HG02852 (cell line): Measurements from ENCODE around the gene HDAC4.

ENCODE experiments used
- ATAC-seq: cut with Tn5 transposase; IDR thresholded peaks from one replicate; pipeline ENCODE4 v1.9.1; 2021; ENCODE audit warnings: mild to moderate bottlenecking, moderate library complexity; ENCODE audit not compliant: unreplicated experiment

HDAC4 gene

DNA sequence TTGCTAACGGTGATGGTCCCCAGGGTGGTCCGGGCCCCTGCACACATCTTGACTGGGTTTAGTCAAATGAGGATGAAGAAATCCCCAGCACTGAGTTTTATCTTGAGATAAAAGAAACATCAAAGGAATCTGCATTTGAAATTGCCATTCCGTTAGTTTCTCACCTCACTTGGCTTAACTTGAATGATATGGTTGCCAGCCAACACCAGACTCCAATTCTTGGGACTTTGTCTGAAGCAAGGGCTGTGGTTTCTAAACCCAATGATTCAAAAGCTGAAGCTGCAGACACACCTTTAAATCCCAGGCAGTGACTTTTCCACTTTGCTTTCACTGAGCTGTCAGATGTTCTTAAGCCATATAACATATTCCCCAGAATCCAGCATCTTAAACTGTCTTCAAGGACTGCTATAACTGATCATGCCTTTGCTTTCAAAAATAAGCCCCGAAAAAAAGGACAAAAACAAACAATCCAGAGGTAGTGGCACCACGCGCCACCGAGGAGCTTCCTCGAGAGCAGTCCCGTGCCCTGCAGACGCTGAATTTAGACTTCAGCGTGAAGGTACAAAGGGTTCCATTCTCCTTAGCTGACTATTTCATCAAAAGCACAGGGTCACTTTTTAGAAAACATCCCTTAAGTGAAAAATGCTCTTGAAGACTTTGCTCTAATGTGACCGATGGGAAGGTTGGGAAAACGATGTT is 189.3 kb downstream of the HDAC4 start:
- ATAC-seq, result no peak

DNA sequence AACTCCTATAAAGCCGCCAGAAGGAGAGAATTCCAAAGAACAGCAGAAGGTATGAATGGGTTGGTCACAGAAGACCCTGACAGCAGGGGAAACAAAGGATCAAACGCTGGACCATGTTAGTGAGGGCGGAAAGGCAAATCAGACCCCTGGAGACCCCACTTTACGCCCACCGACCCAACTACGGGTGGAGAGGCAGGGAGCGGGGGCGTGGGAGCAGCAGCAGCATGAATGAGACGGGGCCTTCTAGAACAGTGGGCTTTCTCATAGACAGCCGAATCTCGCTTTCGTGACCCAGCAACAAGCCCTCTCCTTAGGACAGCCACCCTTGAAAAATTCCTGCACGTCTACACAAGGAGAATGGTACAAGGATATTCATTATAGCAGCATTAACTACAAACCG is 191.0 kb downstream of the HDAC4 start:
- ATAC-seq, result no peak

DNA sequence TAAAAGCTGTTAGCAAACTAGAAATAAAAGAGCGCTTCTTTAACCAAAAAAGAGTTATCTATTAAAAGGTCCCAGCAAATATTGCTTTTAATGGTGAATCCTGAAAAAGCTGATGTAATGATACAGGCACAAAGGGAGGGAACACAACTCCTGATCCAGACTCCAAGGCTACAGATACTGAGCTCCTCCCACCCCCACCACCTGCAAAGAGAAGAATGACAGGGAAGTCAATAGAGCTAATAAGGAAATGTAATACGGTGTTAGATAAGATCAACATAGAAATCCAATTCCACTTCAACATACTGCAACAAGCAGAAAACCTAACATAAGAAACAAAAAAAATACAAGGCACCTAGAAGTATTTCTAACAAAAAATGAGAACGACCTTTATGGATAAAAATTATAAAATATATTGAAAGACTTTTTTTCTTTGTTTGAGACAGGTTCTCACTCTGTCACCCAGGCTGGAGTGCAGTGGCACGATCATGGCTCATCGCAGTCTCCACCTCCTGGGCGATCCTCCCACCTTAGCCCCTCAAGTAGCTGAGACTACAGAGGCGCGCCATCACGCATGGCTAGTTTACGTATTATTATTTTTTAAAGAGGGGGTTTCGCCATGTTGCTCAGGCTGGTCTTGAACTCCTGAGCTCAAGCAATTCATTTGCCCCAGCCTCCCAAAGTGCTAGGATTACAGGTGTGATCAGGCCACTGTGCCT is 192.2 kb downstream of the HDAC4 start:
- ATAC-seq, result no peak

DNA sequence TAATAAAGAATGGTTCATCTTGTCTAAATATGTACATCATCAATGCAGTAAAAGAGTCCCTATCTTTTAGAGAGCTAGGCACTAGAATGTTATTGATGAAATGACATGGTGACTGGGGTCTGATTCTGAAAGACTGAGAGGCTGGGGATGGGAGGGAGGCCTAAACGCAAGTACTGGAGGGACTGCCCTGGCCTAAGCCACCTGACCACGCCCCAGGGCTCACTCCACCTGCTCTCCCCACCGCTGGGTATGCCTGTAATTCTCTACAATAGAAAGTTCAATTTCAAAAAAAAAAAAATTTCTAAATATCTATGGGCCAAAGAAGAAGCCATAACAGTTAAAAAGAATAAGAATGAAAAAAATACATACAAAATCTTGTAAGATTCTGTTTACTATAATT is 194.0 kb downstream of the HDAC4 start:
- ATAC-seq, result no peak

DNA sequence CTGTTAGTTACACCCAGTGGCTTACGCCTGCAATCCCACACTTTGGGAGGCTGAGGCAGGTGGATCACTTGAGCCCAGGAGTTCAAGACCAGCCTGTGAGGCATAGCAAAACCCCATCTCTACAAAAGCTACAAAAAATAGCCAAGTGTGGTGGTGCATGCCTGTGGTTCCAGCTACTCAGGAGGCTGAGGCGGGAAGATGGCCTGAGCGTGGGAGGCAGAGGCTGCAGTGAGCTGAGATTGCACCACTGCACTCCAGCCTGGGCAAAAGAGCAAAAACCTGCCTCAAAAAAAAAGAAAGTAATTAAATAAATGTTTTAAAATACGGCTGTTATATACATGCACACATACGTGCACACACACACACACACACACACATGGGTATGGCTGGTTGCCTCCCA is 194.8 kb downstream of the HDAC4 start:
- ATAC-seq, result no peak

DNA sequence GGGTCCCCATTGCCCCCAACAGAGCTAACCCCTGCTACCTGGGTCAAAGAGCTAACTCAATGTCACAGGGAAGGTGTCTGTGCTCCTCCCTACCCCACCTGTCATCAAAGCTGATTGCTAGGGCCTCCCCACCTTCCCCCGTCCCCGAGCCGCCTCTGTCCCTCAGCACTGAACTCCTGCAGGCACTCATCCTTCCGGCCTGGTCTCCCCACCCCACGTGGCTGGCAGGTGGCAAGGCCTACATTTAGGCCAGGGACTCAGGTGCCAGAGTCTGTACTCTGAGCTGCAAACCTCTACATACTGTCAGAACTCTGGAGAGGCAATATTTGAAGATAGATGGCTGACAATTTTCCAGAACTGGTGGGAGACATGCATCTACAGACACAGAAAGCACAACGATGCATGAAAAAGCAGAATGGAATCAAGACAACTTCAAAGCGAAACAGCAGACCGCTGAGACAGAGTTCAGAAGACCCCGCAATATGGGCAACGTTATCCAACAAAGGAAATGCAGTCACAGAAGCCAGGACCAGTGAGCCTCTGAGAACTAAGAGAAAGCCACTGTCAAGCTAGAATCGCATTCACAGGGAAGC is 195.8 kb downstream of the HDAC4 start:
- no peak for ATAC-seq

DNA sequence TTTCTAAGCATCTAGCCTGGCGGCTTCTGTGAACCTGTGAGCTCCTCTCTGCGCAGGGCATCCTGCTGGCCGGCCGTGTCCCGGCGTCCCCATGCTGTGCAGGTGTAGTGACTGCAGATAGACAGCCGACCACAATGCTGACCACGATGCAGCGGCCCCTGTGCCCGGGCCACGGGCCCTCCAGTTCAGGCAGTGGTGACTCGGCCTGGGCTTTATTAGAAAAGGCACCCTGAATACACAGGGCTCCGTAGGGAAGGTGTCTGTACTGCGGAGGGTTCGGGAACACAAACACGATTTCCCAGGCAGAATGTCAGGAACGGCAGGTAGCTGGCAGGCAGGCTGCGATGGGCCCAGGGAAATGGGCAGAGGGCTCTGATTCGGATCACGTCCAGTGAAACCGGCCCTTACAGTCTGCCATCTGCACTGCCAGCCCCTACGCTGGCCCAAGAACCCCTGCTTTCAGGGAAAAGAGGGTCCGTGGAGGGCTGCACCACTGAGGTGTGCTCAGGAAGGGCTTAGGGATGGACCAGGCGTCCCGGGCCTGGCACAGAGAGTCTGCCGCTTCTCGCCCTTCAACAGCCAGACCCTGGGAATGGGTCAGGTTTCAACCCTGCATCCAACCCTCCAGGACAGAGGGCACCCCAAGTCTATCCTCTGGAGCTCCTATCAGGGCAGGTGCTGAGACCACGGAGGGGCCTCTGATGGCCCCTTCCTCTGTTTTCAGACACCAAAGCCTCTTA is 196.5 kb downstream of the HDAC4 start:
- ATAC-seq, result no peak

DNA sequence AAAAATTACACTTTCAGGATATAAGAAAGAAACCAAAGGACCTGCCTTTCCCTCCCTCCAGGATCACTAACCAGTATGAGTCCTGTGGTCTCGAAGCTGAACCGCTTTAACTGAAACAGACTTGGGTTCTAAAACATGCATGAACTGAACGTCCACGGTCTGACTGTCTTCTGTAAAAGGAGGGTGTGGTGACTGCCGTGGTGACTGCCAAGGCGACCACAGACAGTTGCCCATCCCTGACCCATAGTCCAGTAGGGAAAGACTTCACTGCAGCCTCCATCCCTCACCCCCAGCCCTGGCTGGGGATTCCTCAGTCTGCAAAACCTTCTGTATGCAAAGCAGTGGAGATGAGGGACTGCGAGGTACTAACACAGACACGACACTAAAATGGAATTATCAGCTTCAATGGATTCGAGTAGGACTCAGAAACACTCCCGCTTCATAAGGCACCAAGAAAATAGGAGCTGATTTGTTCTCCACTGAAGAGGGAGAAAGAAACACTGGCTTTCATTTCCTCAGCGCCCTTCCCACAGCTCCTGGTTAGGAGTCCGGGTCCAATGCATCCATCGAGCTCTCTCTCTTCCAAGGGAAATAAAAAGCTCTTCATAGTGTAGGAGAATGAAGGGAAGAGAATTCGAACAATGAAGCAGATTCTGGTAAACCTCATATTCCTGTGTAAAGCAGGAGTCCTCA is 197.2 kb downstream of the HDAC4 start:
- ATAC-seq, result no peak

DNA sequence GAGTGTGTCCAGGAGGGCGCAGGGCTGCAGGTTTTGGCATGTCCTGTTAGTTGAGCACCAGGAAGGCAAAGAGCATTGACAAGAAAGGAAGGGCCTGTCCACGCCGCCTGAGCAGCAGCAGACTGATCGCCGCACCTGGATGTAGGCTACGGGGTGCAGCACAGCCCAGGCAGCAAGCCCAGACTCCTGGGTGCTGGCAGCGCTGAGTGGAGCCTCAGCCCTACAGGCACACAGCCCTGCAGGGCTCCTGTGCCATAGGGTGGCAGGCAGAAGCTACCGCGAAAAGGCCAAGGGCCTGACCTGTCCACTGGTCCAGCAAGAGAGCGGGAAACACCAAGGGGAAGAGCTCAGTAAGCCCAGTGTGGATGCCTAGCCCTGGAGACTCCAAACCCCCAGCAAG is 198.0 kb downstream of the HDAC4 start:
- no peak for ATAC-seq

DNA sequence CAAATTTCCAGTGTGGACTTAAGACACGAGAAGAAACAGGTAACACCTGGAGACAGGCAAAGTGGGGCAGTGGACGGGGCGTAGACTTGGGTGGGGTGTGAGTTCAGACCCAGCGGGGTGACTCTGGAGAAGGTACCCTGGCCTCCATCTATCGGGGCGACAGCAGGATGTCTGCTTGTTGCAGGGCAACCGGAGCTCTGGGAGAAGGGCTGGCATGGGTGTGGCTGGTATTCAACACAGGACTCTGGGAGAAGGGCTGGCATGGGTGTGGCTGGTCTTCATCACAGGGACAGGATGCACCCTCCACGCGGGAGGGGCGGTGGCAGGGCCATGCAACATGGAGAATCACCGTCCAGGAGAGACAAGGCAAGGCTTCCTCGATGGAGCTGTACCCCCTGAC is 198.5 kb downstream of the HDAC4 start:
- no peak for ATAC-seq

DNA sequence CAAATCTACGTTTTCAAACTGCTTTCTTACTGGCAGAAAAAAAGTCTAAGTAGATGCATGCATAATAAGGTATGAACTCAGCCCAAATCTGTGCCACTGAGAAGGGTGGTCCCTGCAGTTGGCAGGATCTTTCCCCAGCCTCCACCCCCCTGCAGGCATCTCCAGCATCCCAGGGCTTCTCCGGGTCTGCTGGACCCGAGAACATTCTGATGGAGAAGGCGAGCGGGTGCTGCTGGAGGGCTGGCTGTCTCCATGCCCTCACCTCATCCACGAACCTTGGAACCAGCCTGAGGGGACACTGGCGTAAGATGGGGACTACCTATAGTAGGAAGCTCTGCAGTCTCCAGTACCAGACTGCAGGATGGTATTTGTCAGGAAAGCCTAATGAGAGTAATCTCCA is 198.9 kb downstream of the HDAC4 start:
- ATAC-seq, result no peak

DNA sequence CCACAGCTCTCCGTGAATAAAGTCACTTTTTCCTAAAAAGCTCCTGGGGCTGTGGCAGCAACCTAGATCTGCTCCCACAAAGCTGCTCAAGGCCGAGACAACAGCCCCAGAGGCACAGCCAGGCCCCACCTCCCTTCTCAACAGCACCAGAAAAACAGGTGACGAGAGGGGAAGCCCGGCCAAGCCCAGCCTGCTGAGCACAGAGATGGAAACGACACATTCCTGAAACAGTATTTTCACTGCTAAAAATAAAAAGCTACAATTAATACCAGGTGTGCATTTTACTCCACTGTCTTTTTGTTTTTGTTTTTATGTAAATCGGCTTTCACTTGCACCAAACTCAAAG is 199.3 kb downstream of the HDAC4 start:
- no peak for ATAC-seq

DNA sequence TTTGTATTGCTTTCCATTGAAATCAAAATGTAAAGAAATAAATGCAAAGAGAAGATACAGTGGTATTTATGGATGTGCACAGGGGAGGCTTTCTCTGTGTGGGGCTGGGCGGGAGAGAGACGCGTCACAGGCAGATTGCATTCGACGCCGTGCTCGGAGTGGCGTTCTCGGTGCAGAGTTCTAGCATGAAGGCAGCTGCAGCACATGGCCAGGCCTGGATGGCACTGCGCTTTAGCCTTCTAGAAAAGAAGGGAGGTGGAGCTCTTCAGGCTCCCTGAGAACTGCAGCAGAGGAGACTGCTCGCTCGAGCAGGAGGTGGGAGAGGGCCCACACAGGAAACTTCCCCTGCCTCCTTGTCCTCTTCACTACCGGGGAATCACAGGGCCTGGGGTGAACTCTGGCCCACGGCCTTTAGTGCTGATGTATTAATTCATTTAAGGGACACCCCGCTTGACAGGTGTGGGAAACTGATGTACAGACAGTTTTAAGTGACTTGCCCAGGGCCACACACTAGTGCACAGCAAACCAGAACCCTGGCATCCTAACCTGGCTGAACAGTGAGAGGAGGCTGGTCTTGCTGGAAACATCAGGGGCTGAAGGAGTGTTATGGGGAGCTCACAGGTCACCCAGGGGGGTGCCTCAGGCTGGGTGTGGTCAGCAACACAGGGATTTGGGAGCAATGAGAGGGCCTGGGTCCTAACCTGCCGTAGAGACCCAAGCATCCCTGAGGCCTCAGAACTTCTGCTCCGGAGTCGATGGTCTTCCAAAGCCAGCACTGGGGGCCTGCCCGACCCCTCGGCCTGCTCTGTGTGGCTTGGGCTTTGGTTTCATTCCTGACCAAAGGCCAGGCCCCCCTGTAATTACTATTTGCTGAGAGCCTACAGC is 199.9 kb downstream of the HDAC4 start:
- ATAC-seq, result no peak

DNA sequence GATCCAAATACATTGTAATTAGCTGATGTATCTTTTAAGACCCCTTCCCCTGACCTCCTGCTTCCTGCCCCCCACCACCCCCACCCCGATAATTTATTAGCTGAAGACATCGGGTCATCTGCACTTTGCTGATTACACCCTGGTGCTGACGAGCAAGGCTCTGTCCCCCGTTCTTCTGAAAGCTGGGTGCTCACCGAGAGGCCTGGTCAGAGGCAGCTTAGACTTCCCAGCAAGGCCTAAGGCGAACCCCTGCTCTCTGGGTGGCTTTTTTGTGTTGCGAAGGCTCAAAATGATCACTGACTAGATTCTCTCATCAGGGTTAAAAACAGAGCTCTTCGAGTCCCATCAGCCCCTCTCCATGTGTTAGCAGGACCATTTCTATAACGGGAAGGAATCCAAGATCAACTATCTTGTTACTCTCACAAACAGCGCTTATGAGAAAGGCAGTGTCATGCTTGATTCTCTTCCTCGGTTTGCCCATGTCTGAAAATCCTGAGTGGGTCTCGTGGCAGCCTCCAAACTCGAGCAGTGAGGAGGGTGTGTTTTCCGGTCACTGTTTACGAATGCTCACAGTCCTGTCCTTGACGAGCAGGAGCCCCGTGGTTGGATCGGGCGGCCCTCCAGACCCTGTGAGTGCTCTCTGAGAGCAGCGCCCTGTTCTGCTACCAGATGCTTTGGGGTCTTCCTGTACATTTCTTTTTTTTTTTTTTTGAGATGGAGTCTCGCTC is 201.6 kb downstream of the HDAC4 start:
- ATAC-seq, result no peak

DNA sequence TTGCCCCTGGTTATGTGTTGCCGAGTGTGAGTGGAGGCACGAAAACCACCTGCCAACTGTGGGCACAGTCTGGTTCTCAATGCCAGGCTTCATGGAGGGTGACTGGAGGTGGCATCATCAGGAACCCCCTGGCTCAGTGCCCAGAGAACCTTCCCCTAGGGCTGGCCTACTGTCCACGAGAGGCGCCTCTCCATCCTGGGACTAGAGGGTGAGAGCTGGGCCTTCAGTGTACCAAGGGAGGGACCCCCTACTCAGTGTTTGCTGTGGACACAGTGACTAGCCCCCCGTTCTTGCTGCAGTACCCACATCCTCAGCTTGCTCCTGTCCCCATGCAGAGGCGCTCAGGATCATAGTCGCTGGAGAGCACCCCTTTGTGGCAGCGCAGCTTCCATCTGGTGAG is 202.6 kb downstream of the HDAC4 start:
- no peak for ATAC-seq

DNA sequence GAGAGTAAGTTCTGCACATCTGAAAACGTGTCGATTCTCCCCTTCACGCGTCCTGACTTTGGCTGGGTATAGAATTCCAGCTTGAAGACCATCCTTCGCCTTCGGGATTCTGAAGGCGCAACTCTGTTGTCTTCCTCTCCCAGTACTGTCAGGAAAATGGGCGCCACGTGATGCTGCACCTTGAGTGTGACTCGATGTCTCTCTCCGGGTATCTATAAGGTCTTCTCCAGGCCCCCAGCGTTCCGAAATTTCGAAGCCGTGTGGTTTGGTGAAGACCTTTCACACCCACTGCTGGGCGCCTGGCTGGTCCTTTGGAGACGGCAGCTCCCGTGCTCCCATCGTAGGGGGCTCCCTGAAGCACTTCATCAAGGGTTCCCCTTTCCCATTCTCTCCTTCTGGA is 203.7 kb downstream of the HDAC4 start:
- ATAC-seq, result no peak

DNA sequence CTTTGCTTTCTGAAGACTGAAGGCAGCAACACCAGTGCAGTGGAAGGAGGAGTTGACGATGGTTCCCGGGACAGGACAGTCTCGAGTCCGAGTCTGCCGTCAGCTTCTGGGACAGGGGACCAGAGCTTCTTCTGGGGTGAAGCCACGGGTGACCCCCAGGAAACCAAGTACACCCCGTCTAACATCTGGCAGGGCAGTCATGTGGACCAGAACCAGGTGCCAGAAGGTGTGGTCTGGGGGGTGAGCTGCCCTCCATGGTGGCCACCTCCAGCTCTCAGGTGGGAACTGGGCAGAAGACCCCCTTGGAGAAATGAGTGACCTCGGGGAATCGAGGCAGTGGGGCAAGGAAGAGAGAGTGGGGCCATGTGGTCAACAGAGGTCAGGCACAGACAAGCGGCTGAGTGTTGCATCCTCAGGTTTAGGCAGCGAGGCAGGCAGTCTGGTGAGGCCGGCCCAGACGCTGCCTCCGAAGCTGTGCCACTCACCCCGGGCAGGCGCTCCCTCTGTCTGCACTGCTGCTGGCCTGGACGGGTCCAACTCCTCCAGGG is 204.3 kb downstream of the HDAC4 start:
- no peak for ATAC-seq

DNA sequence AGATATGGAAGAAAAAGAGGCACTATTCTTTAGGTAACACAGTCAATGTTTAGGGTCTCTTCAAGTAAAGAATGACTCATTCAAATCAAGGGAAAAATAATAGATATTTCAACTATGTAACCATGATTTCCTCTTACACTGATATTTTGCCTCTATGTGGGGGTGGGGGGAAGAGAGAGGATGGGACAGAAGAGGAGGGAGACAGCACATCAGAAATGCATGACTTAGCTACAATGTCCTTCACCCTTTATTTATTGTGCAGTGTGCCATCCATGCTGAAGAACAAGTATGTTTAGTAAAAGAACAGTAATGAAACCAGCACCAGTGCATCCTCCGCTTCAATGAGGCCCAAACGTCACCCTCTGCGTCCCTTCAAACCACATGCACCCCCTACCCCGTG is 204.8 kb downstream of the HDAC4 start:
- no peak for ATAC-seq

DNA sequence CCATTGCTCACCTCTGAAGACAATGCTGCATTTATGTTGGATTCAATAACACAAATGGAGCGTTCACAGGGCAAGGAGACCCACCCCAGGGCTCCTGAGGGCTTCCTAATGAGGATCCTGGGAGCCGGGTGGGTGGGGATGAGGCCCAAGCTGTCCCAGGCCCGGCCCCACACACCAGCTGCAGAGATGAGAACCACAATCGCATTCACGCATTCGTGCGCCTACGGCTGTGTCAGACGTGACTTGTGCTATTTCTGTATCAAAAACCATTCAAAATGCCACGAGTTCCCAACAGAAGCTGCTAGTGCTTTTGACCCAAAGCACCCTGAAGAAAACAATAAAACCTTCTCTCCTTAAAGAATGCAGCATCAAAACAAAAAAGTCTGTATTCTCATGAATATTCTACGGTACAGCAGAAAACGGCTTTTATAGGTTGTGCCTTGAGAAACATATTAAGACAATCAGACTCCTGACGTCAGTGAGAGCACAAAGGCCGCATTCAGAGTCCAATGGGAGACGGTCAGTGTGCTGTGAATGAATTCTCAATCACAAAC is 205.4 kb downstream of the HDAC4 start:
- no peak for ATAC-seq
